Osteoblast (primary cell): ENCODE data around the gene MAGEA2B. TPM values are rescaled to one million over a fixed set of nuclear protein-coding genes. Genes with fewer than 3 reads are reported as not detected.
A peak's percentile ranks its signal among the peaks of the same experiment; 100 is the strongest.
"Not testable (repeated sequence)": the region's sequence is repeated elsewhere in the genome, so short reads cannot be mapped to it uniquely, and the experiment has no call there.

ENCODE experiments used
- DNase-seq: peaks from one replicate; pipeline ENCODE4 v3.0.0; 2011; ENCODE audit warnings: low spot score, mixed read lengths; ENCODE audit not compliant: insufficient read length; ENCODE audit errors: missing footprints
- H2AFZ ChIP-seq: 2 replicates; pipeline ENCODE4 v1.6.0; 2011; ENCODE audit warnings: mild to moderate bottlenecking, low read length
- H3K27ac ChIP-seq: 2 replicates; pipeline ENCODE4 v1.5.1; 2011; ENCODE audit warnings: mild to moderate bottlenecking, low read depth, low read length, moderate library complexity
- H3K27me3 ChIP-seq: 2 replicates; pipeline ENCODE4 v1.6.0; 2012; ENCODE audit warnings: mild to moderate bottlenecking, control low read depth, inconsistent platforms, low read length, moderate library complexity; ENCODE audit not compliant: insufficient read depth
- H3K36me3 ChIP-seq: 2 replicates; pipeline ENCODE4 v1.5.1; 2011; ENCODE audit warnings: mild to moderate bottlenecking, low read length, control low read depth, moderate library complexity; ENCODE audit not compliant: insufficient read depth
- H3K4me1 ChIP-seq: 2 replicates; pipeline ENCODE4 v1.5.1; 2011; ENCODE audit warnings: mild to moderate bottlenecking, low read length, control low read depth, moderate library complexity; ENCODE audit not compliant: insufficient read depth
- H3K4me2 ChIP-seq: 2 replicates; pipeline ENCODE4 v1.6.0; 2011; ENCODE audit warnings: mild to moderate bottlenecking, low read length; ENCODE audit not compliant: insufficient read depth
- H3K4me3 ChIP-seq: fragments of 200-600 bp; sonication (generic); 3 replicates; pipeline ENCODE4 v1.5.1; 2012; ENCODE audit warnings: mild to moderate bottlenecking, low read length, inconsistent platforms; ENCODE audit not compliant: insufficient read depth
- H3K79me2 ChIP-seq: 2 replicates; pipeline ENCODE4 v1.6.0; 2012; ENCODE audit warnings: mild to moderate bottlenecking, low read length, control low read depth, inconsistent platforms; ENCODE audit not compliant: insufficient read depth
- H3K9me3 ChIP-seq: 2 replicates; pipeline ENCODE4 v1.5.1; 2011; ENCODE audit warnings: low read depth, low read length, control low read depth
- H4K20me1 ChIP-seq: 2 replicates; pipeline ENCODE4 v1.6.0; 2012; ENCODE audit warnings: mild to moderate bottlenecking, low read length, control low read depth; ENCODE audit not compliant: insufficient read depth
- CTCF ChIP-seq: IDR thresholded peaks from 2 replicates; pipeline ENCODE4 v1.5.1; 2011; ENCODE audit warnings: mild to moderate bottlenecking, low read depth, low read length, moderate library complexity; ENCODE audit errors: extremely low read depth
- total RNA-seq: library from RNA; depleted of rRNA; stranded (reverse); fragments of >200 nt; gene quantifications from 2 replicates; pipeline ENCODE4 v1.2.3, GENCODE V29; 2012

MAGEA2B gene
- total RNA-seq, 1 donor: not detected

DNA sequence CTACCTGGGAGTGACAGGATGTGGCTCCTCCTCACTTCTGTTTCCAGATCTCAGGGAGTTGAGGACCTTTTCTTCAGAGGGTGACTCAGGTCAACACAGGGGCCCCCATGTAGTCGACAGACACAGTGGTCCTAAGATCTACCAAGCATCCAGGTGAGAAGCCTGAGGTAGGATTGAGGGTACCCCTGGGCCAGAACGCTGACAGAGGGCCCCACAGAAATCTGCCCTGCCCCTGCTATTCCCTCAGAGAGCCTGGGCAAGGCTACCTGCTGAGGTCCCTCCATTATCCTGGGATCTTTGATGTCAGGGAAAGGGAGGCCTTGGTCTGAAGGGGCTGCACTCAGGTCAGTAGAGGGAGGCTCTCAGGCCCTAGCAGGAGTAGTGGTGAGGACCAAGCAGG is 20.7 kb downstream of the MAGEA2B start:
- no peaks in the 10 kb centered on the region for H3K36me3 ChIP-seq
- no peak overlapping the region for H3K4me3 ChIP-seq
- H2AFZ ChIP-seq: no peak overlapping the region
- no peaks in the 10 kb centered on the region for H3K4me1 ChIP-seq
- H3K4me2 ChIP-seq: no peak overlapping the region
- no peaks in the 10 kb centered on the region for H3K9me3 ChIP-seq
- no peak for DNase-seq
- TF ChIP-seq CTCF: no peak
- no peaks in the 10 kb centered on the region for H3K79me2 ChIP-seq
- no peak overlapping the region for H3K27ac ChIP-seq
- no peaks in the 10 kb centered on the region for H3K27me3 ChIP-seq
- H4K20me1 ChIP-seq: no peaks in the 10 kb centered on the region

- H3K4me1 ChIP-seq: no peaks in the 10 kb centered on the region
These were observed 21.6 kb downstream of the MAGEA2B start for GRCh38 chrX:152735860-152736511.

DNA sequence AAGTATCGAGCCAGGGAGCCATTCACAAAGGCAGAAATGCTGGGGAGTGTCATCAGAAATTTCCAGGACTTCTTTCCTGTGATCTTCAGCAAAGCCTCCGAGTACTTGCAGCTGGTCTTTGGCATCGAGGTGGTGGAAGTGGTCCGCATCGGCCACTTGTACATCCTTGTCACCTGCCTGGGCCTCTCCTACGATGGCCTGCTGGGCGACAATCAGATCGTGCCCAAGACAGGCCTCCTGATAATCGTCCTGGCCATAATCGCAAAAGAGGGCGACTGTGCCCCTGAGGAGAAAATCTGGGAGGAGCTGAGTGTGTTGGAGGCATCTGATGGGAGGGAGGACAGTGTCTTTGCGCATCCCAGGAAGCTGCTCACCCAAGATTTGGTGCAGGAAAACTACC is 22.1 kb downstream of the MAGEA2B start:
- H3K27ac ChIP-seq, H3K4me1 ChIP-seq, H3K9me3 ChIP-seq, DNase-seq, H3K4me3 ChIP-seq, H3K79me2 ChIP-seq, H4K20me1 ChIP-seq, H2AFZ ChIP-seq, H3K36me3 ChIP-seq, H3K4me2 ChIP-seq, H3K27me3 ChIP-seq: not testable (repeated sequence)

More at GRCh38 chrX:152735860-152736511, 21.6 kb downstream of the MAGEA2B start:
- DNase-seq: peak; percentile 37
- Histone ChIP-seq H4K20me1 (no peaks in the 10 kb centered on the region), H3K27me3 (no peaks in the 10 kb centered on the region), H3K4me2 (no peak overlapping the region), H3K79me2 (no peaks in the 10 kb centered on the region), H3K9me3 (no peaks in the 10 kb centered on the region), H3K4me3 (no peak overlapping the region), H3K36me3 (no peaks in the 10 kb centered on the region), H3K27ac (no peak overlapping the region), H2AFZ (no peak overlapping the region)
- no peak for TF ChIP-seq CTCF

DNA sequence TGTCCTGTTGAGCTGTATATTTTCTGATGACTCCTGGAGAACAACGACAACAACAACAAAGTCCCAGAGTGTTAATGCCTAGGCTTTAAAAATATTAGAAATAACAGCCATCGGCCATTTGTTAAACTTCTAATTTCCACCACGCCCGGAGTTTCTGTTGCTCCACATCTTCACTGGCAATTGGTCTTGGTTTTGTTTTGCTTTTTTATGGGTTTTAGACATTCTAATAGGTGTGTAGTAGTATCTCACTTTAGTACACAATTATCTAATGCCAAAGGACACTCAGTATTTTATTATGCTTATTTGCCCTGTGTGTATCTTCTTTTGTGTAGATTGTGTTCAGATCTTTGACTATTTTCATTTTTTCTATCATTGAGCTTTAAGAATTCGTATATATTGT is 24.1 kb downstream of the MAGEA2B start:
- TF ChIP-seq CTCF: no peak

GRCh38 chrX:152753686-152754650 is 39.5 kb downstream of the MAGEA2B start, which contains the start of gene MAGEA2:
MAGEA2 (minus strand) TSS chrX:152753842; CDS start chrX:152751363, 2,479 bp downstream.
- not testable (repeated sequence) for H3K4me3 ChIP-seq, H3K4me1 ChIP-seq, H3K36me3 ChIP-seq, H3K9me3 ChIP-seq, DNase-seq, H4K20me1 ChIP-seq, H2AFZ ChIP-seq, H3K27ac ChIP-seq, H3K27me3 ChIP-seq, H3K4me2 ChIP-seq, H3K79me2 ChIP-seq

More for the DNA sequence above, 24.1 kb downstream of the MAGEA2B start:
- Histone ChIP-seq H3K36me3 (no peaks in the 10 kb centered on the region), H3K9me3 (no peaks in the 10 kb centered on the region), H3K79me2 (no peaks in the 10 kb centered on the region), H4K20me1 (no peaks in the 10 kb centered on the region), H3K4me2 (no peak overlapping the region), H3K27ac (no peak overlapping the region), H2AFZ (no peak overlapping the region), H3K4me1 (no peaks in the 10 kb centered on the region), H3K4me3 (no peak overlapping the region), H3K27me3 (no peaks in the 10 kb centered on the region)
- DNase-seq: peak; percentile 32

- H3K4me3 ChIP-seq, H2AFZ ChIP-seq, H3K27me3 ChIP-seq, H3K4me2 ChIP-seq, H3K4me1 ChIP-seq, H3K79me2 ChIP-seq, H3K36me3 ChIP-seq, DNase-seq, H3K27ac ChIP-seq, H4K20me1 ChIP-seq, H3K9me3 ChIP-seq: not testable (repeated sequence)
These were observed 40.4 kb downstream of the MAGEA2B start for GRCh38 chrX:152754871-152755270.
